ENCODE measurements around the gene MTERF4.

MTERF4 gene

GRCh38 chr2:241067501-241068135, 34.5 kb downstream of the MTERF4 start:
- no peak for TF ChIP-seq CTCF (IDR thresholded peaks at IDR 0.05; ENCODE audit: borderline replicate concordance, control extremely low read depth, extremely low read depth, insufficient read depth, missing control alignments)

GRCh38 chr2:241066893-241067341, 35.2 kb downstream of the MTERF4 start:
- no peak for TF ChIP-seq CTCF (IDR thresholded peaks at IDR 0.05; ENCODE audit: borderline replicate concordance, control extremely low read depth, extremely low read depth, insufficient read depth, missing control alignments)
- in situ Hi-C loops (cut with MboI; ENCODE audit: low sequenced_read_pairs, unreplicated experiment): no loop called here
- peak; percentile 43 for DNase-seq (ENCODE audit: low spot score)

More at GRCh38 chr2:241067501-241068135, 34.5 kb downstream of the MTERF4 start:
- DNase-seq (ENCODE audit: low spot score): no peak
- in situ Hi-C loops (cut with MboI; ENCODE audit: low sequenced_read_pairs, unreplicated experiment): no loop called here

GRCh38 chr2:241066171-241066892, 35.8 kb downstream of the MTERF4 start:
- TF ChIP-seq CTCF (IDR thresholded peaks at IDR 0.05; ENCODE audit: borderline replicate concordance, control extremely low read depth, extremely low read depth, insufficient read depth, missing control alignments): no peak
- DNase-seq (ENCODE audit: low spot score): peak; percentile 27
- in situ Hi-C loops (cut with MboI; ENCODE audit: low sequenced_read_pairs, unreplicated experiment): no loop called here

GRCh38 chr2:241065355-241065803, 36.7 kb downstream of the MTERF4 start:
- in situ Hi-C loops (cut with MboI; ENCODE audit: low sequenced_read_pairs, unreplicated experiment): no loop called here
- no peak for TF ChIP-seq CTCF (IDR thresholded peaks at IDR 0.05; ENCODE audit: borderline replicate concordance, control extremely low read depth, extremely low read depth, insufficient read depth, missing control alignments)
- peak; percentile 29 for DNase-seq (ENCODE audit: low spot score)

GRCh38 chr2:241064802-241065354, 37.2 kb downstream of the MTERF4 start:
- TF ChIP-seq CTCF (IDR thresholded peaks at IDR 0.05; ENCODE audit: borderline replicate concordance, control extremely low read depth, extremely low read depth, insufficient read depth, missing control alignments): no peak
- in situ Hi-C loops (cut with MboI; ENCODE audit: low sequenced_read_pairs, unreplicated experiment): no loop called here
- peak; percentile 22 for DNase-seq (ENCODE audit: low spot score)

GRCh38 chr2:241064008-241064801, 37.9 kb downstream of the MTERF4 start:
- TF ChIP-seq CTCF (IDR thresholded peaks at IDR 0.05; ENCODE audit: borderline replicate concordance, control extremely low read depth, extremely low read depth, insufficient read depth, missing control alignments): no peak
- in situ Hi-C loops (cut with MboI; ENCODE audit: low sequenced_read_pairs, unreplicated experiment): no loop called here
- DNase-seq (ENCODE audit: low spot score): peak; percentile 78

Measured in GM13976 (cell line).